Stimulated activated naive CD4-positive, alpha-beta T cell treated with Interleukin-2 at 50 U/mL for 16 hours (primary cell): ENCODE results near the gene ZCCHC14.
"Not testable (repeated sequence)": the region's sequence is repeated elsewhere in the genome, so short reads cannot be mapped to it uniquely, and the experiment has no call there.

Experiments
- DNase-seq: peaks from one replicate; lab custom pipeline; 2025; lab: John Stamatoyannopoulos, UW

The ZCCHC14 gene

GRCh38 chr16:87380881-87381280 is 111.9 kb downstream of the ZCCHC14 start:
- no peak for DNase-seq

- DNase-seq = no peak
Measured at GRCh38 chr16:87380403-87380802, 112.4 kb downstream of the ZCCHC14 start.

- DNase-seq = not testable (repeated sequence)
Measured at GRCh38 chr16:87379312-87379752, 113.5 kb downstream of the ZCCHC14 start.

GRCh38 chr16:87376660-87377059 is 116.2 kb downstream of the ZCCHC14 start:
- no peak for DNase-seq

- DNase-seq = no peak
Measured at GRCh38 chr16:87375426-87376135, 117.2 kb downstream of the ZCCHC14 start.

- no peak for DNase-seq
Measured at GRCh38 chr16:87374313-87374712, 118.5 kb downstream of the ZCCHC14 start.

- DNase-seq = no peak
Measured at GRCh38 chr16:87372305-87372704, 120.5 kb downstream of the ZCCHC14 start.

GRCh38 chr16:87371261-87371866 is 121.5 kb downstream of the ZCCHC14 start:
- DNase-seq = no peak

GRCh38 chr16:87369796-87370719 is 122.8 kb downstream of the ZCCHC14 start:
- DNase-seq = no peak

- DNase-seq = no peak
Measured at GRCh38 chr16:87369117-87369765, 123.6 kb downstream of the ZCCHC14 start.

GRCh38 chr16:87368029-87368770 is 124.6 kb downstream of the ZCCHC14 start:
- DNase-seq = no peak

GRCh38 chr16:87367529-87367928 is 125.3 kb downstream of the ZCCHC14 start:
- no peak for DNase-seq

GRCh38 chr16:87366930-87367329 is 125.9 kb downstream of the ZCCHC14 start:
- DNase-seq = no peak

- no peak for DNase-seq
Measured at GRCh38 chr16:87366288-87366687, 126.5 kb downstream of the ZCCHC14 start.

GRCh38 chr16:87365021-87365713 is 127.7 kb downstream of the ZCCHC14 start:
- no peak for DNase-seq

- DNase-seq = no peak
Measured at GRCh38 chr16:87363771-87364455, 128.9 kb downstream of the ZCCHC14 start.

- DNase-seq = not testable (repeated sequence)
Measured at GRCh38 chr16:87362828-87363559, 129.8 kb downstream of the ZCCHC14 start.

- DNase-seq = no peak
Measured at GRCh38 chr16:87361916-87362619, 130.8 kb downstream of the ZCCHC14 start.
